HepG2 (cell line): ENCODE results near the gene RSL1D1. TPM values are rescaled to one million over a fixed set of nuclear protein-coding genes. Genes with fewer than 3 reads are reported as not detected.

Experiments
- JARID2 ChIP-seq: sonication (generic); formaldehyde crosslinking; IDR thresholded peaks from 2 replicates; pipeline ENCODE4 v1.8.1; 2023; ENCODE audit warnings: missing genetic modification reagents, inconsistent platforms; ENCODE audit not compliant: insufficient replicate concordance
- JUN ChIP-seq: sonication (generic); formaldehyde crosslinking; IDR thresholded peaks from 2 replicates; pipeline ENCODE4 v1.4.0; 2020; ENCODE audit warnings: mild to moderate bottlenecking, missing genetic modification reagents
- JUNB ChIP-seq: sonication (generic); formaldehyde crosslinking; IDR thresholded peaks from 2 replicates; pipeline ENCODE4 v1.8.0; 2022; ENCODE audit warnings: missing genetic modification reagents, mild to moderate bottlenecking, borderline replicate concordance
- MED8 ChIP-seq: sonication (generic); formaldehyde crosslinking; IDR thresholded peaks from 2 replicates; pipeline ENCODE4 v1.8.1; 2023; ENCODE audit warnings: mild to moderate bottlenecking, missing genetic modification reagents; ENCODE audit not compliant: insufficient replicate concordance
- SIN3B ChIP-seq: fragments of 150-350 bp; IDR thresholded peaks from 2 replicates; pipeline ENCODE4 v1.6.1; 2014; ENCODE audit warnings: low read length
- ZNF747 ChIP-seq: sonication (generic); formaldehyde crosslinking; IDR thresholded peaks from 2 replicates; pipeline ENCODE4 v1.8.1; 2023; ENCODE audit warnings: missing genetic modification reagents, mild to moderate bottlenecking, borderline replicate concordance
- ZNF883 ChIP-seq: sonication (generic); formaldehyde crosslinking; IDR thresholded peaks from 2 replicates; pipeline ENCODE4 v1.5.1; 2020; ENCODE audit warnings: mild to moderate bottlenecking, missing genetic modification reagents; ENCODE audit errors: not compliant biosample characterization
- ZSCAN20 ChIP-seq: sonication (generic); formaldehyde crosslinking; IDR thresholded peaks from 2 replicates; pipeline ENCODE4 v1.4.0; 2020; ENCODE audit warnings: missing genetic modification reagents, mild to moderate bottlenecking, borderline replicate concordance
- polyA plus RNA-seq, 8 experiments: library from polyadenylated mRNA; depleted of rRNA in 3 of 8; stranded (reverse) in 7 of 8; unstranded in 1 of 8; fragments of >200 nt; fragmentation: Illumina TruSeq in 4 of 8; extraction: Trizol in 4 of 8; gene quantifications; 2 replicates each; pipeline versions ENCODE4 v1.2.1 to v1.2.3, GENCODE V29; 2011 to 2016; ENCODE audit warnings: low read depth in 4 of 8, missing spikeins in 1 of 8, mixed read lengths in 1 of 8; ENCODE audit not compliant: insufficient read depth in 1 of 8
- total RNA-seq, 5 experiments: library from RNA; depleted of rRNA; stranded (reverse); fragments of >200 nt; fragmentation: Illumina TruSeq; extraction: Trizol; gene quantifications; 2 replicates each; pipeline ENCODE4 v1.2.3, GENCODE V29; 2016; ENCODE audit warnings: low read depth in 1 of 5
- TF ChIP-seq, protein P1 (sequence below): sonication (generic); formaldehyde crosslinking; IDR thresholded peaks from 2 replicates; pipeline ENCODE4 v1.5.0; 2020; ENCODE audit warnings: mild to moderate bottlenecking, missing genetic modification reagents, moderate library complexity
- TF ChIP-seq, protein P2 (sequence below): sonication (generic); formaldehyde crosslinking; IDR thresholded peaks from 2 replicates; pipeline ENCODE4 v1.8.1; 2022; ENCODE audit warnings: low read depth, mild to moderate bottlenecking, missing genetic modification reagents
- TF ChIP-seq, protein P3 (sequence below): sonication (generic); formaldehyde crosslinking; IDR thresholded peaks from 2 replicates; pipeline ENCODE4 v1.4.0; 2020; ENCODE audit warnings: mild to moderate bottlenecking, missing genetic modification reagents
- TF ChIP-seq, protein P4 (sequence below), 2 experiments: sonication (generic) in 1 of 2; formaldehyde crosslinking in 1 of 2; IDR thresholded peaks; 2 replicates each; pipeline versions ENCODE4 v1.6.1 to v1.9.0; 2014 to 2022; ENCODE audit warnings: antibody characterized with exemption in 1 of 2, borderline replicate concordance in 1 of 2, inconsistent platforms in 1 of 2, low read depth in 1 of 2, missing genetic modification reagents in 1 of 2

RSL1D1 gene
- total and polyA plus RNA-seq, 2 of the 13 experiments (the other 11 are each of a cell fraction or from before 2014, with no cell fraction given), result 187 to 343 TPM

DNA sequence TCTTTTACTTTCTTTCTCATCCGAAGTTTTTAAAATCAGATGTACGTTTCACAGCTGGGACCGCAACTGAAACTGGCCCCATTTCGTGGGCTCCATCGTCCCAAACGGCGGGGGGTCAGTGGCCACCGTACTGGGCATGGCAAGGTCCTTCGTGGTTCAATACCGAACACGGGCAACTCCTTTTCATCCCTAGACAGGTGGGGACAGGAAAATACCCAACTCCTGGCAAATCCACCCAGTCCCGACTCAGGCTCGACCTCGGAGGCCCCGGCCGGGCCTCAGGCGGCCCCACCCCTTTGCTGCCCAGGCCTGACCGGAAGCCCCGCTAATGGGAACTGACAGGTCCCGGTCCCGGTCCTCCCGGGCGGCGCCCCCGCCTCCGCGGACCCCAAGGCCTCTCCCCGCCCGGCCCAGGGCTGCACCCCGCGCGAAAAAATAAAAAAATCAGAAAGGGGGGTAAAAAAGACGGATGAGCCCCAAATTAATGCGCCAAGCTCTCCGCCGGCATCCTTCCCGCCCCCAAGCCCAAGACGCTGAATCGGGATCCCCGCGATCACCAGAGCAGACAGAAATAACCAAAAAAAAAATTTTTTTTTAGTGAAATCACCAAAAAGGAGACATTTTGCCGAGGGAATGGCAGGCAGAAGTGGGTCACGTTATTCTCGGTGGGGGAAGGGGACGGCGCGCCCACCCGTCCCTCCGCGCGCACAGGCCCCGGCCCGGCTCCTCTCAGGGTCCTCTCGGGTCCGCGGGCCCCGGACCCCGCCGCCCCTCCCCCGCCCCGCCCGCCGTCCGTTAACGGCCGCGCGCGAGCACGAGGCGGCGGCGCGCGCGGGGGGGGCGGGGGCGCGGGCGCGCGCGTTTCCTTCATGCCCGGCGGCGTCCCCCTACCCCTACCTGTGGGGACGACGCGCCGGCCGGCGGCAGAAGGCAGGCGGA lies 54.8 kb downstream of the RSL1D1 start (continued):
- TF ChIP-seq, protein P1, sequence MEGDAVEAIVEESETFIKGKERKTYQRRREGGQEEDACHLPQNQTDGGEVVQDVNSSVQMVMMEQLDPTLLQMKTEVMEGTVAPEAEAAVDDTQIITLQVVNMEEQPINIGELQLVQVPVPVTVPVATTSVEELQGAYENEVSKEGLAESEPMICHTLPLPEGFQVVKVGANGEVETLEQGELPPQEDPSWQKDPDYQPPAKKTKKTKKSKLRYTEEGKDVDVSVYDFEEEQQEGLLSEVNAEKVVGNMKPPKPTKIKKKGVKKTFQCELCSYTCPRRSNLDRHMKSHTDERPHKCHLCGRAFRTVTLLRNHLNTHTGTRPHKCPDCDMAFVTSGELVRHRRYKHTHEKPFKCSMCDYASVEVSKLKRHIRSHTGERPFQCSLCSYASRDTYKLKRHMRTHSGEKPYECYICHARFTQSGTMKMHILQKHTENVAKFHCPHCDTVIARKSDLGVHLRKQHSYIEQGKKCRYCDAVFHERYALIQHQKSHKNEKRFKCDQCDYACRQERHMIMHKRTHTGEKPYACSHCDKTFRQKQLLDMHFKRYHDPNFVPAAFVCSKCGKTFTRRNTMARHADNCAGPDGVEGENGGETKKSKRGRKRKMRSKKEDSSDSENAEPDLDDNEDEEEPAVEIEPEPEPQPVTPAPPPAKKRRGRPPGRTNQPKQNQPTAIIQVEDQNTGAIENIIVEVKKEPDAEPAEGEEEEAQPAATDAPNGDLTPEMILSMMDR, result no peak
- TF ChIP-seq JARID2 (CRISPR knock-in tag) (peak; percentile 79), SIN3B (no peak), JUNB (CRISPR knock-in tag) (no peak), MED8 (CRISPR knock-in tag) (peak; percentile 51), JUN (CRISPR knock-in tag) (no peak), ZNF883 (CRISPR knock-in tag) (peak; percentile 58), ZNF747 (CRISPR knock-in tag) (no peak), ZSCAN20 (CRISPR knock-in tag) (no peak; the same call in 1 of the 2 replicates)
- TF ChIP-seq, protein P2, sequence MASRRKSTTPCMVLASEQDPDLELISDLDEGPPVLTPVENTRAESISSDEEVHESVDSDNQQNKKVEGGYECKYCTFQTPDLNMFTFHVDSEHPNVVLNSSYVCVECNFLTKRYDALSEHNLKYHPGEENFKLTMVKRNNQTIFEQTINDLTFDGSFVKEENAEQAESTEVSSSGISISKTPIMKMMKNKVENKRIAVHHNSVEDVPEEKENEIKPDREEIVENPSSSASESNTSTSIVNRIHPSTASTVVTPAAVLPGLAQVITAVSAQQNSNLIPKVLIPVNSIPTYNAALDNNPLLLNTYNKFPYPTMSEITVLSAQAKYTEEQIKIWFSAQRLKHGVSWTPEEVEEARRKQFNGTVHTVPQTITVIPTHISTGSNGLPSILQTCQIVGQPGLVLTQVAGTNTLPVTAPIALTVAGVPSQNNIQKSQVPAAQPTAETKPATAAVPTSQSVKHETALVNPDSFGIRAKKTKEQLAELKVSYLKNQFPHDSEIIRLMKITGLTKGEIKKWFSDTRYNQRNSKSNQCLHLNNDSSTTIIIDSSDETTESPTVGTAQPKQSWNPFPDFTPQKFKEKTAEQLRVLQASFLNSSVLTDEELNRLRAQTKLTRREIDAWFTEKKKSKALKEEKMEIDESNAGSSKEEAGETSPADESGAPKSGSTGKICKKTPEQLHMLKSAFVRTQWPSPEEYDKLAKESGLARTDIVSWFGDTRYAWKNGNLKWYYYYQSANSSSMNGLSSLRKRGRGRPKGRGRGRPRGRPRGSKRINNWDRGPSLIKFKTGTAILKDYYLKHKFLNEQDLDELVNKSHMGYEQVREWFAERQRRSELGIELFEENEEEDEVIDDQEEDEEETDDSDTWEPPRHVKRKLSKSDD, result no peak
- TF ChIP-seq, protein P3, sequence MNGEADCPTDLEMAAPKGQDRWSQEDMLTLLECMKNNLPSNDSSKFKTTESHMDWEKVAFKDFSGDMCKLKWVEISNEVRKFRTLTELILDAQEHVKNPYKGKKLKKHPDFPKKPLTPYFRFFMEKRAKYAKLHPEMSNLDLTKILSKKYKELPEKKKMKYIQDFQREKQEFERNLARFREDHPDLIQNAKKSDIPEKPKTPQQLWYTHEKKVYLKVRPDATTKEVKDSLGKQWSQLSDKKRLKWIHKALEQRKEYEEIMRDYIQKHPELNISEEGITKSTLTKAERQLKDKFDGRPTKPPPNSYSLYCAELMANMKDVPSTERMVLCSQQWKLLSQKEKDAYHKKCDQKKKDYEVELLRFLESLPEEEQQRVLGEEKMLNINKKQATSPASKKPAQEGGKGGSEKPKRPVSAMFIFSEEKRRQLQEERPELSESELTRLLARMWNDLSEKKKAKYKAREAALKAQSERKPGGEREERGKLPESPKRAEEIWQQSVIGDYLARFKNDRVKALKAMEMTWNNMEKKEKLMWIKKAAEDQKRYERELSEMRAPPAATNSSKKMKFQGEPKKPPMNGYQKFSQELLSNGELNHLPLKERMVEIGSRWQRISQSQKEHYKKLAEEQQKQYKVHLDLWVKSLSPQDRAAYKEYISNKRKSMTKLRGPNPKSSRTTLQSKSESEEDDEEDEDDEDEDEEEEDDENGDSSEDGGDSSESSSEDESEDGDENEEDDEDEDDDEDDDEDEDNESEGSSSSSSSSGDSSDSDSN, result peak; percentile 79
- TF ChIP-seq, protein P4, sequence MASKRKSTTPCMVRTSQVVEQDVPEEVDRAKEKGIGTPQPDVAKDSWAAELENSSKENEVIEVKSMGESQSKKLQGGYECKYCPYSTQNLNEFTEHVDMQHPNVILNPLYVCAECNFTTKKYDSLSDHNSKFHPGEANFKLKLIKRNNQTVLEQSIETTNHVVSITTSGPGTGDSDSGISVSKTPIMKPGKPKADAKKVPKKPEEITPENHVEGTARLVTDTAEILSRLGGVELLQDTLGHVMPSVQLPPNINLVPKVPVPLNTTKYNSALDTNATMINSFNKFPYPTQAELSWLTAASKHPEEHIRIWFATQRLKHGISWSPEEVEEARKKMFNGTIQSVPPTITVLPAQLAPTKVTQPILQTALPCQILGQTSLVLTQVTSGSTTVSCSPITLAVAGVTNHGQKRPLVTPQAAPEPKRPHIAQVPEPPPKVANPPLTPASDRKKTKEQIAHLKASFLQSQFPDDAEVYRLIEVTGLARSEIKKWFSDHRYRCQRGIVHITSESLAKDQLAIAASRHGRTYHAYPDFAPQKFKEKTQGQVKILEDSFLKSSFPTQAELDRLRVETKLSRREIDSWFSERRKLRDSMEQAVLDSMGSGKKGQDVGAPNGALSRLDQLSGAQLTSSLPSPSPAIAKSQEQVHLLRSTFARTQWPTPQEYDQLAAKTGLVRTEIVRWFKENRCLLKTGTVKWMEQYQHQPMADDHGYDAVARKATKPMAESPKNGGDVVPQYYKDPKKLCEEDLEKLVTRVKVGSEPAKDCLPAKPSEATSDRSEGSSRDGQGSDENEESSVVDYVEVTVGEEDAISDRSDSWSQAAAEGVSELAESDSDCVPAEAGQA (IDR thresholded peaks at IDR 0.05; ENCODE audit: low read depth), result 0 out of 2 replicates have a peak, but pooled peaks have one; percentile 26
- TF ChIP-seq, protein P4 (CRISPR knock-in tag; IDR thresholded peaks at IDR 0.05; ENCODE audit: borderline replicate concordance), result peak; percentile 68
